HAP-1 (cell line): ENCODE measurements around the gene KRTAP4-8.
A peak's percentile ranks its signal among the peaks of the same experiment; 100 is the strongest.

Source experiments
- DNase-seq, 2 experiments: peaks; one replicate each; pipeline ENCODE4 v3.0.0-alpha.2; 2016 to 2020; ENCODE audit warnings: low spot score in 2 of 2
- H3K27me3 ChIP-seq: fragments of 250-450 bp; sonication (Bioruptor Pico); 2 replicates; pipeline ENCODE4 v1.5.1; 2020; ENCODE audit warnings: low read depth, mild to moderate bottlenecking, moderate library complexity
- H3K36me3 ChIP-seq: fragments of 250-450 bp; sonication (Bioruptor Pico); replicated peaks from 2 replicates; pipeline ENCODE4 v1.5.1; 2020; ENCODE audit warnings: mild to moderate bottlenecking
- H3K4me1 ChIP-seq: fragments of 250-450 bp; sonication (Bioruptor Pico); 2 replicates; pipeline ENCODE4 v1.5.1; 2020; ENCODE audit warnings: mild to moderate bottlenecking
- H3K4me3 ChIP-seq: fragments of 250-450 bp; sonication (Bioruptor Pico); 2 replicates; pipeline ENCODE4 v1.5.1; 2020; ENCODE audit warnings: mild to moderate bottlenecking, moderate library complexity
- H3K9me3 ChIP-seq: fragments of 250-450 bp; sonication (Bioruptor Pico); 2 replicates; pipeline ENCODE4 v1.5.1; 2020; ENCODE audit warnings: mild to moderate bottlenecking, moderate library complexity
- in situ Hi-C: fragments of 300-500 bp; cut with MboI; formaldehyde crosslinking; loops from 3 replicates; pipeline ENCODE4 v1.14.3; 2020; ENCODE audit warnings: low sequenced_read_pairs, inconsistent platforms, mixed read lengths

The KRTAP4-8 gene

DNA sequence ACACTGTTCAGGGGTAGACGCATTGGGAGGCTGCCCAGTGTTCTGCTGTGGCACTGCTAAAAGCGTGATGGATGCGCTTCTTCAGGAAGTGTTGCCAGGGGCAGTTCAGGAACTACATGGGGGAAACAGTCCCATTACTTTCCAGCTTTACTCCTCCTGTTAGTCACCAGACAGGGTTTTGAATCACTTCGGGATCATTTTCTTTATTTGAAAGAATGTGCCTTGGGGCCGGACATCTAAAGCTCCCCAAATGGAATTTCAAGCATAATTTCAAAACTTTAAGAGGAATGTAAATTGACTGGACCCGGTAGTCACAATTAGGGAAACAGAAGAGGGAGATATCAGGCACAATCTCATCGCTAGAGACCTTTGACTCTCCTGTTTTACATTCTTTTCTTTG, 49.5 kb downstream of the KRTAP4-8 start:
- peak; percentile 11 to 37 for DNase-seq
- Histone ChIP-seq H3K9me3 (no peaks in the 10 kb centered on the region; the same call in 1 of the 2 replicates), H3K4me3 (no peak overlapping the region), H3K4me1 (peaks cover 11% of the 10 kb centered on the region; the same call in 1 of the 2 replicates), H3K27me3 (no peaks in the 10 kb centered on the region), H3K36me3 (no peaks in the 10 kb centered on the region)
- in situ Hi-C loops, result no loop called here
